ENCODE data around the gene FBXO22.

Gene FBXO22

DNA sequence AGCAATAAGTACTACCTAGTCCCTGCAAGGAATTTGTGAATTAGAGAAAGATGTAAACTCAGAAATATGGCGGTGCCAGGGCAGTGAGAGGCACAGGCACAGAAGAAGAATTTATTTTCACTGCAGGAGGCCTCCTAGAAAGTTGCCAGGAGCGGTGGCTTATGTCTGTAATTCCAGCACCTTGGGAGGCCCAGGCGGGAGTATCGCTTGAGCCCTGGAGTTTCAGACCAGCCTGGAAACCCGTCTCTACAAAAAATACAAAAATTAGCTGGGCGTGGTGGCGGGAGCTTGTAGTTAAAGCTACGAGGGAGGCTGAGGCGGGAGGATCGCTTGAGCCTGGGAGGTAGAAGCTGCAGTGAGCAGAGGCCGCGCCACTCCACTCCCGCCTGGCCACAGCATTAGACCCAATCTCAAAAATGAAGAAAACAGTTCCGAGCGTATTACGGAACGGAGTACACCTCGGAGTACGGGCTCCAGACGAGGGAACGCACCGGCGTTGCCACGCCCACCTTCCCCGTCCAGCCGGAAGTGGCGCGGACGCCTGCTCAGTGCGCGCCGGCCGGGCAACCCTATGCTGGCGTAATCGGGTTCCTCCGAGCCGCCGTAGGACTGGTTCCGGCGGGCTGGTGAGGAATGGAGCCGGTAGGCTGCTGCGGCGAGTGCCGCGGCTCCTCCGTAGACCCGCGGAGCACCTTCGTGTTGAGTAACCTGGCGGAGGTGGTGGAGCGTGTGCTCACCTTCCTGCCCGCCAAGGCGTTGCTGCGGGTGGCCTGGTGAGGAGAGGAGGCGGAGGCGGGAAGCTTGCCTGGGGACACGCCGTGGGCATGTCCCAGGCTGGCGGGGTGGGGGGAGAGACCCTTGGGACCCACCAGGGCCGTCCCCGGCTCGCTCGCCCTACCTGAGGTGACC, at the start of gene FBXO22 (continued):
- TF ChIP-seq, protein P1, sequence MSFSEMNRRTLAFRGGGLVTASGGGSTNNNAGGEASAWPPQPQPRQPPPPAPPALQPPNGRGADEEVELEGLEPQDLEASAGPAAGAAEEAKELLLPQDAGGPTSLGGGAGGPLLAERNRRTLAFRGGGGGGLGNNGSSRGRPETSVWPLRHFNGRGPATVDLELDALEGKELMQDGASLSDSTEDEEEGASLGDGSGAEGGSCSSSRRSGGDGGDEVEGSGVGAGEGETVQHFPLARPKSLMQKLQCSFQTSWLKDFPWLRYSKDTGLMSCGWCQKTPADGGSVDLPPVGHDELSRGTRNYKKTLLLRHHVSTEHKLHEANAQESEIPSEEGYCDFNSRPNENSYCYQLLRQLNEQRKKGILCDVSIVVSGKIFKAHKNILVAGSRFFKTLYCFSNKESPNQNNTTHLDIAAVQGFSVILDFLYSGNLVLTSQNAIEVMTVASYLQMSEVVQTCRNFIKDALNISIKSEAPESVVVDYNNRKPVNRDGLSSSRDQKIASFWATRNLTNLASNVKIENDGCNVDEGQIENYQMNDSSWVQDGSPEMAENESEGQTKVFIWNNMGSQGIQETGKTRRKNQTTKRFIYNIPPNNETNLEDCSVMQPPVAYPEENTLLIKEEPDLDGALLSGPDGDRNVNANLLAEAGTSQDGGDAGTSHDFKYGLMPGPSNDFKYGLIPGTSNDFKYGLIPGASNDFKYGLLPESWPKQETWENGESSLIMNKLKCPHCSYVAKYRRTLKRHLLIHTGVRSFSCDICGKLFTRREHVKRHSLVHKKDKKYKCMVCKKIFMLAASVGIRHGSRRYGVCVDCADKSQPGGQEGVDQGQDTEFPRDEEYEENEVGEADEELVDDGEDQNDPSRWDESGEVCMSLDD (tag by site-specific recombination; IDR thresholded peaks at IDR 0.05) = peak; percentile 19; the same call in 1 of the 2 replicates
- TF ChIP-seq ZNF843 (tag by site-specific recombination; IDR thresholded peaks at IDR 0.05) (no peak), ZNF707 (tag by site-specific recombination; IDR thresholded peaks at IDR 0.05) (no peak), ZNF155 (tag by site-specific recombination; IDR thresholded peaks at IDR 0.05) (no peak), ZIC2 (tag by site-specific recombination; IDR thresholded peaks at IDR 0.05) (peak; percentile 19; the same call in 1 of the 2 replicates), ZFP37 (tag by site-specific recombination; IDR thresholded peaks at IDR 0.05) (peak; percentile 94; the same call in 1 of the 2 replicates), ZNF48 (tag by site-specific recombination; IDR thresholded peaks at IDR 0.05) (no peak), ZNF112 (tag by site-specific recombination; IDR thresholded peaks at IDR 0.05) (no peak), ZNF221 (tag by site-specific recombination; IDR thresholded peaks at IDR 0.05; ENCODE audit: borderline replicate concordance) (no peak), ZNF585B (tag by site-specific recombination; IDR thresholded peaks at IDR 0.05) (no peak), HOXC10 (CRISPR knock-in tag; IDR thresholded peaks at IDR 0.05) (no peak), ZNF610 (tag by site-specific recombination; IDR thresholded peaks at IDR 0.05; ENCODE audit: borderline replicate concordance) (peak; percentile 48), ZNF423 (tag by site-specific recombination; IDR thresholded peaks at IDR 0.05) (no peak), ZNF529 (tag by site-specific recombination; IDR thresholded peaks at IDR 0.05; ENCODE audit: insufficient replicate concordance) (no peak), ZNF2 (tag by site-specific recombination; IDR thresholded peaks at IDR 0.05) (peak; percentile 80), ZNF473 (tag by site-specific recombination; IDR thresholded peaks at IDR 0.05) (no peak), YY1 (tag by site-specific recombination; IDR thresholded peaks at IDR 0.05) (peak; percentile 73; the same call in 1 of the 2 replicates), ZNF223 (tag by site-specific recombination; IDR thresholded peaks at IDR 0.05) (peak; percentile 36; the same call in 1 of the 2 replicates), ZNF426 (tag by site-specific recombination; IDR thresholded peaks at IDR 0.05) (no peak), ZNF701 (tag by site-specific recombination; IDR thresholded peaks at IDR 0.05) (no peak), ZBTB21 (tag by site-specific recombination; IDR thresholded peaks at IDR 0.05) (peak; percentile 59; the same call in 1 of the 2 replicates), ZNF639 (tag by site-specific recombination; IDR thresholded peaks at IDR 0.05) (peak; percentile 77), TRIM28 (IDR thresholded peaks at IDR 0.05; ENCODE audit: borderline replicate concordance, low read length) (peak; percentile 74; the same call in 1 of the 2 replicates), OVOL3 (tag by site-specific recombination; IDR thresholded peaks at IDR 0.05) (no peak)
- TF ChIP-seq, protein P2, sequence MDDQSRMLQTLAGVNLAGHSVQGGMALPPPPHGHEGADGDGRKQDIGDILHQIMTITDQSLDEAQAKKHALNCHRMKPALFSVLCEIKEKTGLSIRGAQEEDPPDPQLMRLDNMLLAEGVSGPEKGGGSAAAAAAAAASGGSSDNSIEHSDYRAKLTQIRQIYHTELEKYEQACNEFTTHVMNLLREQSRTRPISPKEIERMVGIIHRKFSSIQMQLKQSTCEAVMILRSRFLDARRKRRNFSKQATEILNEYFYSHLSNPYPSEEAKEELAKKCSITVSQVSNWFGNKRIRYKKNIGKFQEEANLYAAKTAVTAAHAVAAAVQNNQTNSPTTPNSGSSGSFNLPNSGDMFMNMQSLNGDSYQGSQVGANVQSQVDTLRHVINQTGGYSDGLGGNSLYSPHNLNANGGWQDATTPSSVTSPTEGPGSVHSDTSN (CRISPR knock-in tag; IDR thresholded peaks at IDR 0.05) = no peak; the same call in 1 of the 2 replicates
- TF ChIP-seq, protein P3, sequence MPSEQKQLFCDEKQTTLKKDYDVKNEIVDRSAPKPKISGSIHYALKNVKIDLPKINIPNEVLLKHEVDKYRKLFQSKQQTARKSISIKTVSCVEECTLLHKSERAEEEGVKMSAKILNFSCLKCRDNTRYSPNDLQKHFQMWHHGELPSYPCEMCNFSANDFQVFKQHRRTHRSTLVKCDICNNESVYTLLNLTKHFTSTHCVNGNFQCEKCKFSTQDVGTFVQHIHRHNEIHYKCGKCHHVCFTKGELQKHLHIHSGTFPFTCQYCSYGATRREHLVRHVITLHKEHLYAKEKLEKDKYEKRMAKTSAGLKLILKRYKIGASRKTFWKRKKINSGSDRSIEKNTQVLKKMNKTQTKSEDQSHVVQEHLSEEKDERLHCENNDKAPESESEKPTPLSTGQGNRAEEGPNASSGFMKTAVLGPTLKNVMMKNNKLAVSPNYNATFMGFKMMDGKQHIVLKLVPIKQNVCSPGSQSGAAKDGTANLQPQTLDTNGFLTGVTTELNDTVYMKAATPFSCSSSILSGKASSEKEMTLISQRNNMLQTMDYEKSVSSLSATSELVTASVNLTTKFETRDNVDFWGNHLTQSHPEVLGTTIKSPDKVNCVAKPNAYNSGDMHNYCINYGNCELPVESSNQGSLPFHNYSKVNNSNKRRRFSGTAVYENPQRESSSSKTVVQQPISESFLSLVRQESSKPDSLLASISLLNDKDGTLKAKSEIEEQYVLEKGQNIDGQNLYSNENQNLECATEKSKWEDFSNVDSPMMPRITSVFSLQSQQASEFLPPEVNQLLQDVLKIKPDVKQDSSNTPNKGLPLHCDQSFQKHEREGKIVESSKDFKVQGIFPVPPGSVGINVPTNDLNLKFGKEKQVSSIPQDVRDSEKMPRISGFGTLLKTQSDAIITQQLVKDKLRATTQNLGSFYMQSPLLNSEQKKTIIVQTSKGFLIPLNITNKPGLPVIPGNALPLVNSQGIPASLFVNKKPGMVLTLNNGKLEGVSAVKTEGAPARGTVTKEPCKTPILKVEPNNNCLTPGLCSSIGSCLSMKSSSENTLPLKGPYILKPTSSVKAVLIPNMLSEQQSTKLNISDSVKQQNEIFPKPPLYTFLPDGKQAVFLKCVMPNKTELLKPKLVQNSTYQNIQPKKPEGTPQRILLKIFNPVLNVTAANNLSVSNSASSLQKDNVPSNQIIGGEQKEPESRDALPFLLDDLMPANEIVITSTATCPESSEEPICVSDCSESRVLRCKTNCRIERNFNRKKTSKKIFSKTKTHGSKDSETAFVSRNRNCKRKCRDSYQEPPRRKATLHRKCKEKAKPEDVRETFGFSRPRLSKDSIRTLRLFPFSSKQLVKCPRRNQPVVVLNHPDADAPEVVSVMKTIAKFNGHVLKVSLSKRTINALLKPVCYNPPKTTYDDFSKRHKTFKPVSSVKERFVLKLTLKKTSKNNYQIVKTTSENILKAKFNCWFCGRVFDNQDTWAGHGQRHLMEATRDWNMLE (tag by site-specific recombination; conservative IDR thresholded peaks at IDR 0.05; ENCODE audit: low read depth) = peak; percentile 61
- TF ChIP-seq, protein P4, sequence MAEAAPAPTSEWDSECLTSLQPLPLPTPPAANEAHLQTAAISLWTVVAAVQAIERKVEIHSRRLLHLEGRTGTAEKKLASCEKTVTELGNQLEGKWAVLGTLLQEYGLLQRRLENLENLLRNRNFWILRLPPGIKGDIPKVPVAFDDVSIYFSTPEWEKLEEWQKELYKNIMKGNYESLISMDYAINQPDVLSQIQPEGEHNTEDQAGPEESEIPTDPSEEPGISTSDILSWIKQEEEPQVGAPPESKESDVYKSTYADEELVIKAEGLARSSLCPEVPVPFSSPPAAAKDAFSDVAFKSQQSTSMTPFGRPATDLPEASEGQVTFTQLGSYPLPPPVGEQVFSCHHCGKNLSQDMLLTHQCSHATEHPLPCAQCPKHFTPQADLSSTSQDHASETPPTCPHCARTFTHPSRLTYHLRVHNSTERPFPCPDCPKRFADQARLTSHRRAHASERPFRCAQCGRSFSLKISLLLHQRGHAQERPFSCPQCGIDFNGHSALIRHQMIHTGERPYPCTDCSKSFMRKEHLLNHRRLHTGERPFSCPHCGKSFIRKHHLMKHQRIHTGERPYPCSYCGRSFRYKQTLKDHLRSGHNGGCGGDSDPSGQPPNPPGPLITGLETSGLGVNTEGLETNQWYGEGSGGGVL (tag by site-specific recombination; IDR thresholded peaks at IDR 0.05) = peak; percentile 7

All from HEK293 (cell line).